GM21423 (cell line): ENCODE measurements around the gene LRP1-AS.
"Not testable (repeated sequence)": the region's sequence is repeated elsewhere in the genome, so short reads cannot be mapped to it uniquely, and the experiment has no call there.

Experiments used
- ATAC-seq: cut with Tn5 transposase; IDR thresholded peaks from one replicate; pipeline ENCODE4 v1.9.1; 2021; ENCODE audit warnings: mild to moderate bottlenecking, moderate library complexity; ENCODE audit not compliant: unreplicated experiment

Gene LRP1-AS

DNA sequence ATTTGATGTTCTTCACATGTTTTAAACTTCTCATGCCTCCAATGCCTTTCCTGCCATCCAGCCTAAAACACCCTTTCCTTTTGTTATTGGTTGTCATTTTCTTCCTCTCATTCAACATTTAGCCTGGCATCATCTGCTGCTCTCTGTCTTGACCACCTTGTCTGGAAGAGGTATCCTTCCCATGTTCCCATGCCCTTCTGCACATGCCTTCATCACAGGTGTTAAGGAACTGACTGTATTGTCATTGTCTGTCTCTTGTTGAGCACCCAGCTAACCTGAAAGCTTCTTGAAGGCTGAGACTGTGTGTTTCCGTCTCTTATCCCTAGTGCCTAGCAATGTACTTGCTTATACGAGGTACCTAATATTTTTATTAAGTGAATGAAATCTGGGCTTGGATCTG lies 23.6 kb downstream of the LRP1-AS start:
- no peak for ATAC-seq

GRCh38 chr12:57120718-57121117 lies 26.7 kb downstream of the LRP1-AS start:
- ATAC-seq = not testable (repeated sequence)

DNA sequence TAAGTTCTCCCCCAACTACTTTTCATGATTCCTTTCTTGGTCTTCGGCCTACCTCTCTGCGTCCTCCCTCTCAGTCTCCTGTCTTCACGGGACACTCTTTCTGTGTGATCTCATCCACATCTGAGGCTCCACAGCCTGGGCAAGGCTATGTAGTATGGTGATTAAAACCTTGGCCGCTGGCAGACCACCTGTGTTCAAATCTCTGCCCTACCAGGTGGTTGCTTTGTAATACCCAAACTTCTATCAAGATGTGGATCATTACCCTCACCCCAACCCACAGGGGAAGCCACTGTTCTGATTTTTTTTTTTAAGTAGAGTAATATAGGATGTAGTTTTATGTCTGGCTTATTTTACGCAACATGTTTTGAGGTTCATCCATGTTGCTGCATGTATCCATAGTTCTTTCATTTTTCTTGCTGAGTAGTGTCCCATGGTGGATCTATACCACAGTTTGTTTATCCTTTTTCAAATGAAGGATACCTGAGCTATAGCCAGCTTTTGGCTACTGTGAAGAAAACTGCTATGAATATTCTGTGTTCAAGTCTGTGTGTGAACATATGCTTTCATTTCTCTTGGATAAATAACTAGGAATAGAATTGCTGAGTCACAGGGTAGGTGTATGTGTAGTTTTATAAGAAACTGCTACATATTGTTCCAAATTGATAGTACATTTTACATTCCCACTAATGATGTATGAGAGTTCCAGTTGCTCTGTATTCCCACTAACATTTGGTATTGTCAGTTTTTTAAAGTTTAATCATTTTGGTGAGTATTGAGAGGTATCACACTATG lies 27.9 kb downstream of the LRP1-AS start:
- no peak for ATAC-seq

DNA sequence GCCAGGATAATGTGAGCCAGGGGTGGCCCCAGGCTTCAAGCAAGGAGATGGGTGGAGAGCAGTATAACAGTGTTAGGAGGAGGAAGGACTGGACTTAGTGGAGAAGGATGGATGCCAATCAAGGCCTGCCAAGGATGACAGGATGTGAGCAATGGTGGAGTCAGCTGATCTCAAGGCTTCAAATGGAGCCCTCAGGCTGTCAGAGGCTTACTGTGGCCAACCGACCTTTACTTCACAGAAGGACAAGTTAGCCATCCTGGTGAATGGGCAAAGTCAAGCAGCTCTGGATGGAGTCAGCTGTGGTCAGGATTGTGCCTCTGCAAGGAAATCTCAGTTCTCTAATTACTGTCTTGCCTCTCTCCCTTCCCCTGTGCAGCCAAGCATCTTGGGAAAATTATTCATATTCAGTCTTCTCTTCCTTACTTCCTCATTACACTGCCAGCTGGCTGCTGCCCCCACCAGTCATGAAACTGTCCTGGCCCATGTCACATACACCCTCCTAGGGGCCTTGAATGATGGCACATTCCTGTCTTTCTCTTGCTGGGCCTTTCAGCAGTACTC lies 28.6 kb downstream of the LRP1-AS start:
- no peak for ATAC-seq

- no peak for ATAC-seq
These were observed 30.7 kb downstream of the LRP1-AS start for GRCh38 chr12:57116580-57117281.

DNA sequence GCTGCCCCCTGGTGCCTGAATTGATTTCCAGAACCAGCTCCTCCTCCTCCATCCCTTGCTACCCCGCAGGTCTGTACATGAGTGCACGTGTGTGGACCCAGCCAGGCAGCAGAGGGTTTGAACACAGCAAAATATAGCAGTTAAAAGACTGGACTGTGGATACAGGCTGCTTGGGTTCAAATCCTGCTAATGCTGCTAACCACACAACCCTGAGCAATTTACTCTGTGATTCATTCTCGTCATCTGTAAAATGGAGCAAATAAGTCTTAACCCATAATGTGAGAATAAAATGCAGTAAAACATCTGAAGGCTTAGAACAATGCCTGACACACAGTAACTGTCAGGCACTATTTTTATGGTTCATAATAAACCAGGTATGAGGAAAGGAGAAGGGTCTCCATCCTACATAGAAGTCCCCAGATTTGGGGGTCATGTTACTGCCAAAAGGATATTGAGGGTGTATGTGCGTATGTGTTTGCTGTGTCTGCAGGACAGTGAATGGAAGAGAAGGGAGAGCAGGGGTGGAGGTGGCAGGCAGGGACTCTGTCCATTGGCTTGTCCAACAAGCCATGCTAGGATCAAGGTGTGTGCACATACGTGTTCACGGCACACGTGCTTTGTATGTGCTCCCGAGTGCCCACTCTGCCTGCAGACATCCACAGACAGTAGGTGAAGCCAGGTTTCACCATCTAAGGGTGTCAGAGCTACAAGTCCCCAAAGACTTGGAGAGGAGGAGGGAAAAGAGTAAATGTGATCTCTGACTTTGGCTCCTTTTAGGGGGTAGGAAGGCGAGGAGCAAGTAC lies 34.7 kb downstream of the LRP1-AS start:
- peak; percentile 41 for ATAC-seq

GRCh38 chr12:57111031-57111734 lies 36.2 kb downstream of the LRP1-AS start, which contains the start of gene STAT6:
Gene STAT6 (minus strand): TSS chr12:57111362. CDS start chr12:57108278, 3,084 bp downstream.
- ATAC-seq = peak; percentile 60

DNA sequence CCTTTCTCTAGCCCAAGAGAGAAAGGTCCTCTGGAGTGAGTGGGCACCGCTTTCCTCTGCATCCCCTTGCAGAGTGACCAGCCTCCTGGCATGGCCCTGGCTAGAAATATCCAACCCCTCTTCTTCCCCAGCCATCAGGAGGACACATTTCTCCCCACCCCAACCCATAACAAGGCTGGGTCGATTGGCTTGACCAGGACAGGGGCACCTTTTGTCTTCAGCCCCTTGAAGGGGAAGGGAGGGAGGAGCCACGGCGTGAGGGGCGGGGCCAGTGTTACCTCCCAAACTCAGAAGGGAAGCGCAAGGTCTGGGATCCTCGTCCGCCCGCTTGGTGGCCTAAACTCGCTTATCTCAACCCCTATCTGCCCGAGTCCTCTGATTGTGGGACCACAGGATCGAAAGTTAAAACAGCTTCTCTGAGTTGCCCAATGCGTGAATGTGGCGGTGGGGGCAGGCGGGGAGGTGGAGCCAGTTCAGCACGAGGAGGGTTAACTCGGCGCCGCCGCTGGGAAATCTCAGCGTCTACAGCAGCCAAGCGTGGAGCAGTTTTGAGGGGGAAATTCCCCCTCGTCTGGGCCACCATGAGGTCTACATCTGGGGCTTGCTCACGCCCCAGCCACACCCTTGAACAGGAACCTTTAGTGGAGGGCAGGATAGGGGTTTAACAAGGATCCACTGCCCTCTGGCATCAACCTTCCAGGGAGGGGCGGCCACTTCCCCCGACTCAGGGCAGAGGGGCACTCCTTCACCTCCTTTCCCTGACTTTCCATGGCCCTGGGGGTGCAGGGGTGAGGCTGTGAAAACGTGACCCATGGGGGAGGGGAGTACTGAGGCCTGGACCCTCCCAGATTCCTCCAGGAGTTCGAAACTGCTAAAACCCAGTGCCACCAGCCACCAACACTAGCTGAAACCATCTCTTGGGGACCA lies 37.1 kb downstream of the LRP1-AS start:
- ATAC-seq = peak; percentile 44

DNA sequence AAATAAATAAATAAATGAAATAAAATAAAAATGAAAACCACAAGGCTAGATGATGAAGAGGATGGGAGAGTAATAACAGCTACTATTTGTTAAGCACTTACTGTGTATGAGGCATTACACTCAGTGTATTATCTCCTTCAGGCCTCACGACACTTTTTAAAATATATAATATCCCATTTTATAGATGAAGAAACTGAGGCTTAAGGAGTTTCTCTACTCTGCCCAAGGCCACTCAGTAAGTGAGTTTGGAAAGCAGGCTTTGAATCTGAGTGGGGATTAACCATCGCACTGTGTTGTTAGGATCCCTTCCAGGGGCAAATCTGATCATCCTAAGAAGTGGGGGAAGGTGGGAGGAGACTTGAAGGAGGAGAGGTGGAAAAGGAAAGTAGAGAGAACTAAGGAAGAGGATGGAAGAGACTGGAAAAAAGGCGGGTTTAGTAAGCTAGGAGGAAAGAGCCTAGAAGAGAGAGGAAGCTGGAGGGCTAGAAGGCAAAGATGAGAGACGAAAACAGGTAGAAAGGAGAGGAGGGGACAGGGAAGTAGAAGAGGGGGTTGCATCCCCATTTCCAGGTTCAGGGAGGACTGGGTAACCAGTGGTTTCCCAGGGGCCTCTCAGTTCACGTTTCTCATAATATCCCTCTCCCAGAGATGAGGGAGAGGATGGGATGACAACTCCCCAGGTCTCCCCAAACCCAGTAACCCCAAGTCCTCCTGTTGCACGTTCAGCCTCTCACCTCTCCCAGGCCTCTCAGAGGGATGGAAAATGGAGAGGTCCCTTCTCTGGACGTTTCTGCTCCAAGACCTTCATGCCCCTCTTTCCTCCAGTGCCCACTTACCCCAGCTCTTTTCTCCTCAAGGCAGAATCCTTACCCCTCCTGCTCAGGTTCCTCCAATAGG lies 38.0 kb downstream of the LRP1-AS start:
- ATAC-seq = no peak

- no peak for ATAC-seq
These were observed 39.8 kb downstream of the LRP1-AS start for GRCh38 chr12:57107456-57108155.

GRCh38 chr12:57106021-57106708 lies 41.3 kb downstream of the LRP1-AS start:
- ATAC-seq = no peak

DNA sequence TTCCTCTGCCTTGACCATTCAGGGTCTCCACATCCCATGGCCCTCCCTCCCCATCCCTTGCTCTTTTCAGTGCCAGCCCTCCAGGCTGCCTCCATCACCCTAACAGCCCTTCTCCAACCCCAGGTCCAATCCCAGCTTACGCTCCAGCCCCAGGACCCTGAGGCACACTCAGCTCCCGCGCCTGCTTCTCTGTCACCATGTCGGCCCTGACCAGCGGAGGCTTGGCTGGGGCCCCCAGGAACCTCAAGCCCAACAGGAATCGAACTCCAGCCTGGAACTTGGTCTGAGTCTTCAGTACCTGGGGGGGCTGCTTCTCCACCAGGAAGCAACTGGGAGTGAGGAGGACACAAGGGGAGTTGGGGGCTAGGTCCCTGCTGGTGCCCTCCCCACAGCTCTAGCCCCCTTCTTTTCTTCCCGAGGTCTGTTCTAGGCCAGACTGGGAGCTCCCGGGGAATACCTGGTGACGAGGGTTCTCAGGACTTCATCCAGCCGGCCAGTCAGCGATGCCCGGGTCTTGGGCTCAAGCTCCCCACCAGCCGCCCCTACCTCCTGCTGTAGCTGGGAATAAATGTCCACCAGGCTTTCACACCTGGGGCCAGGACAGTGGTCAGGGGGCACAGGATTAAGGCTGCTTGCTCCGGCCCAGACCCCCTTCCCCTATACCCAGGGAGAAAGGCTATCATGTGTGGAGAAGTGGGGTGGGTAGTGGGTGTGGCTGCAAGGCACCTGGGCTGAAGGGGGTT lies 42.2 kb downstream of the LRP1-AS start:
- ATAC-seq = no peak

DNA sequence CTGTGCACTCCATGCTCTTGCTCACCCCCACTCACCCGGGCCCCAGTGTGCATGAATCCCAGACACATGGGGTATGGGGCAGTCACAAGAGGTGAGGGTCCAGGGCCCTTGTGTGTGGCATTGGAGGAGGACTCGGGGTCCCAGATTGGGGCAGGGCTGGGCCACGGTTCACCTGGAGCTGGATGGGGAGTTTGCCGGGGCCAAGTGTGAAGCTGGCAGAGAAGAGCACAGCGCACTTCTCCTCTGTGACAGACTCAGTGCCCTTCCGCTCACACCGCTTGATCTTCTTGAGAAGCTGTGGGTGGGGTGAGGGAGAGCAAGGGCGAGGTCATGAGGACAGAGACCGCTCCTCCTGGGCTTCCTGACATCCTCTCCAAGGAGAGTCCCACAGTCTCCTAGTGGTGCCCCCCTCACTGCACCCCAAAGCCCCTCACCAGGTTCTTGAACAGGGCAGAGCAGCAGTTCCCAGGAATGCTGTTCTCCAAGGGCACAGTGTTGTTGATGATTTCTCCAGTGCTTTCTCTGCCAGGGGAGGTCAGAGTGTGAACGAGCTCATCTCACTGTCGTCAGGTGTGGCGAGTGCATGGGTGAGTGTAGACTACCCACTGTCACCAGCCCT lies 43.0 kb downstream of the LRP1-AS start:
- no peak for ATAC-seq

GRCh38 chr12:57103856-57104255 lies 43.6 kb downstream of the LRP1-AS start:
- no peak for ATAC-seq

DNA sequence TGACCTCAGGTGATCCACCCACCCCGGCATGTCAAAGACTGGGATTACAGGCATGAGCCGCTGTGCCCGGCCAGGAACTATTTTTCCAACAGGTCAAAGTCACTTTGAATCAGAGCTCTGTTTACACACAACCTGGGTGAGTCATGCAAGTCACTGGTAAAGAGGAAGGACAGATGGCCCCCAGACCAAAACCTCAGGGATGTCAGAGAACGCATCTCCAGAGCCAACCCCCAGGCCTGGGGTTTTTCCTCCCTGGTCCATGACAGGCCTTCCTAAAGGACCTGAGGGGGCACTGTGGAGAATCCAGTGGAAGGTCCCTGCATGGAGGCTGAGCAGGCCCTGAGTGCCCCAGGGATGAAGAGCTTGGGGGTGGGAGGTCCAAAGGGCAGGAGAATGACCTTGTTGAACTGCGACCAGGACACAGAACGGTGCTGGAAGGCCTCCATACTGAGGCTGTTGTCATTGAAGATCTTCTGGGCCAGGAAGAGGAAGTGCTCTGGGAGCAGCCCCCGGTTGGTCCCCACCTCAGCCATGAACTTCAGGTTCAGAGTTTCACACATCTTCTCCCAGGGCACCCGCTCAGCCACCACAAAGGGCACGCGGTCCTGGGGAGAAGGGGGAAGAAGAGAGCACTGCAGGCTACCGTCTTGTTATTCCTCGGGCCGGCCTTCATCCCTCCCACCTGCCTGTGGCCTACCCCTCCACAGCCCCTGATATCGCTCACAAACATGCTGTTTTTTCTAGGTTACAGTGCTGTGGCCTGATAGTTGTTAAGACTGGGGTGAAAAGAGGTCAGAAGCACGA lies 45.3 kb downstream of the LRP1-AS start:
- ATAC-seq = no peak
